GM19397 (cell line): ENCODE measurements around the gene PLIN5.
"Not testable (repeated sequence)": the region's sequence is repeated elsewhere in the genome, so short reads cannot be mapped to it uniquely, and the experiment has no call there.

Source experiments
- ATAC-seq: cut with Tn5 transposase; IDR thresholded peaks from one replicate; pipeline ENCODE4 v1.9.1; 2021; ENCODE audit warnings: mild to moderate bottlenecking, moderate library complexity; ENCODE audit not compliant: unreplicated experiment

PLIN5 gene

GRCh38 chr19:4543842-4544647 lies 9.0 kb upstream of the PLIN5 start:
- no peak for ATAC-seq

- no peak for ATAC-seq
Measured at GRCh38 chr19:4542896-4543841, 8.1 kb upstream of the PLIN5 start.

GRCh38 chr19:4541806-4542145 lies 6.8 kb upstream of the PLIN5 start:
- not testable (repeated sequence) for ATAC-seq

GRCh38 chr19:4541114-4541805 lies 6.2 kb upstream of the PLIN5 start:
- ATAC-seq = no peak

DNA sequence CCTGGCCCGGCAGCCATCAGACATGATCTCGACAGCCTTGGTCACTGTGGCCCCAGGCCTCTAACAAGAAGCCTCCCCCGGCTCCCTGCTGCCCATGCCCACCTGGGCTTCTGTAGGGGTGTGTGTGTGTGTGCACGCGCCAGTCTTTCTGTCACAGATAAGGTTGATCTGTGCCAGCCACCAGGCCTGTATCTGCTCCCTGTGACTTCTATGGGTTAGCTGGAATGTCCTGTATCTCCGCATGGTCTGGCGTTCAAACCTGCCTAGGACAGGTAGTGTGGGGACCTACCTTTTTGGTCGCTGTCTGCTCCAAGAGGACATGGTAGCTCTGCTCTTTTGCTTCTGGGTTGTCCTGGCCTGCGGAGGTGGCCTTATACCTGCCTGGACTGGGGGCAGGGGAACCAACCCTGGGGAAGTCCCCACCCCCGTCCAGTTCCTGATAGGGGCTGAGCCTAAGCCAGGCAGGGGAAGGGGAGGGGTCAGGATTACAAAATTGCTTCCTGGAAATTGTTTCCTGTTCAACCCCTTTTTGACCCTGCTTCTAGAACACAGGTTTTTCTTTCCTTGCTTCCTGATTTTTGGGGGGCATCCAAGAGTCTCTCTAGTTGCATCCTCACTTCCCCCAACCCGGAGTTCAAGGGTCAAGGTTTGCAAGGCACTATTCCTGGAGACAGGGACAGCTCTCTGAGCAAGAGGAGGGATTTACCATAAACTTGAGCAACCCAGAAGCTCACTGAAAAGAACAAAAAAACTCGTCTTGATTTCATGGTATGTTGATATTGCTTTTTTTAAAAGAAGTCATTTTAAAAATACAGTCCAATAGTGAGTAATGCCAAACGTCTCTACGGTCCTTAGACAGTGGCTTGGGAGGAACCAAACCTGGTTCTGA lies 4.9 kb upstream of the PLIN5 start, which contains the start of gene LRG1:
Gene LRG1 (minus strand): TSS at position 344 of the 889 bp plus-strand sequence. CDS start 23 bp downstream, at position 321.
- ATAC-seq = no peak

- no peak for ATAC-seq
Measured at GRCh38 chr19:4539169-4539692, 4.2 kb upstream of the PLIN5 start.

GRCh38 chr19:4538601-4538954 lies 3.6 kb upstream of the PLIN5 start:
- no peak for ATAC-seq

DNA sequence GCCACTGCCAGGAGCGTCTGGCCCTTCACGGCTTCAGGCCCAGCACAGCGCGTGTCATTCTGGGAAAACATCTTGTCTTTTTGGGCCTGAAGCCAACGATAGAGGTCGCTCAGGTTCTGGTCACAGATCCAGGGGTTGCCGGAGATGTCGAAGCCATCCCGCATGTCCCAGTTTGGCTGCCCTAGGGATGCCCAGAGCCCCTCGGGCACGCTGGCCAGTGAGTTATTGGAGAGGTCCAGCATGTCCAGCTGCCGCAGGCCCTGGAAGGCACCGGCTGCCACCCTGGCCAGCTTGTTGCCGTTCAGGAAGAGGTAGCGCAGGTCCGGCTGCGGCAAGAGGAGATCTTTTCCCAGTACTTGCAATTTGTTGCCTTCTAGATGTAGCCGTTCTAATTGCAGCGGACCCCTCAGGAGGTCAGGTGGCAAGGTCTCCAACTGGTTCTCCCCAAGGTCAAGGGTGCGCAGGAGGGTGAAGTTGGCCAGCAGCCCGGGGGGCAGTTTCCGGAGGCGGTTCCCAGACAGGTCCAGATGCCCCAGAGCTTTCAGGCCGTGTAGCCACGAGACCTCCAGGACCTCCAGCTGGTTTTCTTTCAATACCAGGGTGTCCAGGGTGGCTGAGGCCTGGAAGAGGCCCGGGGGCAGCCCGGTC lies 3.1 kb upstream of the PLIN5 start:
- ATAC-seq = no peak

DNA sequence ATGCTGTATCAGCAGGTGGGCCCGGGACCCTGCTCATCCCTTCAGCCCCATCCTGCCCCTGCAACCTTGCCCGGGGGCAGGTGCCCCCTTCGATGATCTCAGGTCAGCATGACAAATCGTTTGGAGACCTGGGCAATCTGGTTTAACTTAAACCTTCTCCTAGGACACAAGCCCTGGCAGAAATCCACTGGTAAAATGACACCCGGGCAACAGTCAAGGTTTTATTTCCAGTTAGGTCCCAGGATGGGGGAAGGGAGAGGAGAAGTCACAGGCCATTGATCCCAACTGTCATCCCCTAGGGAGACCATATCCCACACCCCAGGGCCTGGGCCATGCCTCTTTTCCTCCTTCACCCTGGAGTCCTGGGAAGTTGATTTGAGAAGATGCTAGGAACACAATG lies 1.8 kb upstream of the PLIN5 start:
- no peak for ATAC-seq

DNA sequence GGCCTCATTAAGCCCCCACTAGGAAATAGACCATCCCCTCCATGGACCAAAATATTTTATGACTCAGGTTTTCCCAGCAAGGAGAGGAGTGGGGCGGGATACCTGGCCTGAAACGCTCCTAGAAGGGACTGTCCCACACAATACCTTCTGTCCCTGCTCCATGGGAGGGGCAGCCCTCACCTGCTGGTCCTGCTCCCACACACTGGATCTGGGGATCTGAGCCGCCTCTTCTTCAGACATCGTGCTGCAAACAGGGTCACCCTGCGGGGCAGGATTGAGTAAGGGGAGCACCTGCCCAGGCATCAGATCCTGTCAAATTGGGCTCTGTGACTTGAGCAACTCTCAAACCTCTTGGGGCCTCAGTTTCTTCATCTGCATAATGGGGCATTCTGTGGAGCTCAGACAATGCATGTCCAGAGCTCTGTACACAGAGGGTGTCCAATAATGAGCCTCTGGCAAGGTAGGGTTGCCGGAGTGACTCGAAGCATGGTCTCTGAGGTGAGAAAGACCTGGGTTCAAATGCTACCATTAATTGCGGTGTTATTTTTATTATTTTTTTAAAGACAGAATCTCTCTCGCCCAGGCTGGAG lies 1.1 kb downstream of the PLIN5 start:
- no peak for ATAC-seq

GRCh38 chr19:4533334-4533733 lies 1.7 kb downstream of the PLIN5 start:
- ATAC-seq = no peak

GRCh38 chr19:4531562-4532165 lies 3.4 kb downstream of the PLIN5 start:
- ATAC-seq = no peak

DNA sequence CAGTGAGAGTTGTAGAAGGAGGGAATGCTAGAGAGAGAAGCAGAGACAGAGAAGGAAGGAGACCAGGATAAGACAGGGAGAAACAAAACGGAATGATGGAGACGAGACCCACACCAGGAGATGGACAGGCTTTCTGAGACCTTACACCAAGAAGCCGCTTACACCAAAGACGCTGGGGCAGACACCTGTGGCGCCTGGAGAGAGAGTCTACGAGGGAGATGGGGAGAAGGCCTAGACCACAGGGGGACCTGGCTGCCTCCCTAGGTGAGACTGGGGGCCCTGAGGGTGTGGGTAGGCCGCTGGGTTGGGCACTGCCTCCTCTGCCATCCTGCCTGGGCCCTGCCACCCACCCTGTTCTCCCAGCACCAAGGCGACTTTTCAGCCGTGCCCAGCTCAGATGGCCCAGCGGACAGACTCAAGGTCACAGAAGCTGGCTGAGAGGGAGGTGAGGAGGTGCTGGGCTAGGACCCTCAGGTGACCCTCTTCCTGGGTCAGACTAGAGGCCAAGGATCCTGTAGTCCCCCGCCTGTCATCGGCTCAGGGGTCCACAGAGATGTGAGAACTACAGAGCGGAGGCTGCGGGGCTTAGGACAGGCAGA lies 5.0 kb downstream of the PLIN5 start:
- no peak for ATAC-seq

DNA sequence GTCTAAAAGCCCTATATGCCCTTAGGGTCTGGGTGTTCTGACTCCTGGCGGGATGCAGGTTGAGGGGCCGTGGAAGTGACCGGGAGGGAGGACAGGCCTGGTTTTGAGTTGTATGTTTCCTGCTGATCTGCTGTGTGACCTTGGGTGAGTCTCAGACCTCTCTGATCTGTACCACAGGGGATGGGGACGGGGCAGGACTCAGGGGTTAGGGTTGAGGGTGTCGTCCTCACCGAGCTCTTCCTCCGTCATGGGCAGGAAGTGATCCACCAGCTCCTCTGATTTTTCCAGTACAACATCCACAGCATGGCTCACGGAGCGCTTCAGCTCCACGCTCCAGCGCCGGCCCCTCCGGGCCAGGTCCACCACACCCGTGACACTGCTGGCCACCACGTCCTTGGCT lies 6.2 kb downstream of the PLIN5 start:
- ATAC-seq = no peak

GRCh38 chr19:4527377-4527776 lies 7.6 kb downstream of the PLIN5 start:
- not testable (repeated sequence) for ATAC-seq

- ATAC-seq = no peak
Measured at GRCh38 chr19:4525563-4526002, 9.4 kb downstream of the PLIN5 start.

- ATAC-seq = no peak
Measured at GRCh38 chr19:4524808-4525562, 10.0 kb downstream of the PLIN5 start.
